KBM-7 (cell line): ENCODE results near the gene SPRR2F.

Experiments
- DNase-seq: peaks from one replicate; pipeline ENCODE4 v3.0.0-alpha.2; 2015
- in situ Hi-C: fragments of 300-500 bp; cut with MboI; formaldehyde crosslinking; loops from 2 replicates; pipeline ENCODE4 v1.14.3; 2020; ENCODE audit warnings: low sequenced_read_pairs, low pct_unique_long_range_greater_than_20kb, mixed read lengths

Gene SPRR2F

GRCh38 chr1:153087652-153088051, 25.7 kb downstream of the SPRR2F start:
- DNase-seq: no peak
- in situ Hi-C loops: no loop called here

- DNase-seq: no peak
- in situ Hi-C loops: no loop called here
These were observed 31.6 kb downstream of the SPRR2F start for GRCh38 chr1:153081736-153082135.

GRCh38 chr1:153072806-153073726, 40.2 kb downstream of the SPRR2F start:
- peak; percentile 9 for DNase-seq
- in situ Hi-C loops: no loop called here

GRCh38 chr1:153071511-153071910, 41.8 kb downstream of the SPRR2F start, which contains the start of gene SPRR2B:
TSS of gene SPRR2B (minus strand) at chr1:153071611. CDS start at chr1:153070839, 772 bp downstream.
- DNase-seq: no peak
- in situ Hi-C loops: no loop called here

GRCh38 chr1:153070243-153070642, 43.1 kb downstream of the SPRR2F start:
- DNase-seq: no peak
- in situ Hi-C loops: no loop called here
